Activated gamma-delta T cell treated with Interleukin-2 at 50 U/mL for 16 hours (primary cell): ENCODE measurements around the gene APOL3.
"Not testable (repeated sequence)": the region's sequence is repeated elsewhere in the genome, so short reads cannot be mapped to it uniquely, and the experiment has no call there.

Experiments used
- DNase-seq: peaks from one replicate; pipeline ENCODE4 v3.0.0-alpha.2; 2020

Gene APOL3

DNA sequence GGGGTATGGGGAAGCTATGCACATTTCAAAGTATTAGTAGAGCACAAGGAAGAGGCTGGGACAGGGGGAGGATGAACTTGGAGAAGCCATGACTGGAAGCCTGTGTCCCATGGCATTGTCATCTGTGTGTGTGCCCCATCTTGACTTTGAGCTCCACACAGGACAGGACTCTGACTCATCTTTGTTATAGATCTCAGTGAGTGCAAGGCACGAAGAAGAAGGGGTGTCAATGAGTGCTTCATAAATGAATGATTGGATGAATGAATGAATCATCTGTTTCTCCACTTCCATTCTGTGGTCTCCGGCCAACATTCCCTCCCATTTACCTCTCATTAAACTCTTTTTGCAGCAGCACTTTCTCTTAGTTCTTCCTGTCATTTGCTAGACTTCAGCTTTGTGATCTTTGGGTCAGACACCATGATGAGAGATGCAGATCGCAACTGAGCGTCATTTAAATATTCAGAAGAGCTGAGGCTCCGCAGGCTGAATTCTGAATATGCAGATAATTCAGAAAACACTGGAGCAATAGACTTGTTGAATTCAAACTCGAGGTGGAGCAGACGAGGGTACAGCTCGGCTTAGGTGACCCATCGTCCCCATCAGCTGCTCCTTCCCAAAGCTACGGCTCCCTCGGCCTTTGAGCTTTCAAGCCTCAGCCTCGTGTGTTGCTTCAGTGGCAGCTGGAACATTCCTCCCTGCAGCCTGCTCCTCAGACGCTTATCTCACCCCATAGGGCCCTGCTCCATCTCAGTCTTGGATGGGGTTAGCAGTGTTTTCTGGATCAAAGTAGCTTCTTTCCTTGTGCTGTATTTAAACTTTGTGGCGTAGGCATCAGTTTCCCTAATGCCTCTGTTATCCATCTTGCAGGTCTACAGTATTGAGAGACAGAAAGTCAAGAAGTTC, 30.8 kb downstream of the APOL3 start:
- DNase-seq, result no peak

DNA sequence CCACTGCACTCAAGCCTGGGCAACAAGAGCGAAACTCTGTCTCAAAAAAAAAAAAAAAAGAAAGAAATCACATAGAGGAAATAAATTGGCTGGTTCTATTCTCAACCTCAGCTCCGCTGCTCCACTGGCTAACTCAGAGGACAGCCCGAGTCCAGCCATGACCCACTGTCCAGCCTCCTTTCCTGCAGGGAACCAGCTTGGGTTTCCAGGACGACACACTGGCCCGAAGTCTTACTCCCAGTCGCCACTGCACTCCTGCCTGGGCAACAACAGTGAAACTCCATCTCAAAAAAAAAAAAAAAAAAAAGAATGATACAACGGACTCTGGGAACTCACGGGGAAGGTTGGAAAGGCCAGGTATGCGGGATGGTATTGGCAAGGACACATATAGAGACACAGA, 31.5 kb downstream of the APOL3 start:
- DNase-seq, result no peak

DNA sequence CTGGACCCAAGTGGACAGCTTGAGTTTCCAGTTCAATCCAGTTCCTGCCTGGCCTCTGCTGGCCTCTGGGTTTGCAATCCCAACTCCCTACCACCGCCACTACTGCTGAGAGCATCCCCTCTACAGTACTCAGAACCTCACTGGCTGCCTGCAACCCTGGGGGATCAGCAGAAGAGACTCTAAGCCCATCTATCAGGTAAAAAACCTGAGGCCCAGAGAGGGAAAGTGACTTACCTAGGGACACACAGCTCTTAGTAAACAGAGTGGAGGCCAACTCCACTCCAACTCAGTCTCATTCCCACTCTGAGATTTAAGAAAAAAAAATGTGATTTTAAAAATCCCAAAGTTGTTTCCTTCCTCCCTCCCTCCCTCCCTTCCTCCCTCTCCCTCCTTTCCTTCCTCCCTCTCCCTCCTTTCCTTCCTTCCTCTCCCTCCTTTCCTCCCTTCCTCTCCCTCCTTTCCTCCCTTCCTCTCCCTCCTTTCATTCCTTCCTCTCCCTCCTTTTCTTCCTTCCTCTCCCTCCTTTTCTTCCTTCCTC, 34.5 kb downstream of the APOL3 start:
- DNase-seq, result no peak

DNA sequence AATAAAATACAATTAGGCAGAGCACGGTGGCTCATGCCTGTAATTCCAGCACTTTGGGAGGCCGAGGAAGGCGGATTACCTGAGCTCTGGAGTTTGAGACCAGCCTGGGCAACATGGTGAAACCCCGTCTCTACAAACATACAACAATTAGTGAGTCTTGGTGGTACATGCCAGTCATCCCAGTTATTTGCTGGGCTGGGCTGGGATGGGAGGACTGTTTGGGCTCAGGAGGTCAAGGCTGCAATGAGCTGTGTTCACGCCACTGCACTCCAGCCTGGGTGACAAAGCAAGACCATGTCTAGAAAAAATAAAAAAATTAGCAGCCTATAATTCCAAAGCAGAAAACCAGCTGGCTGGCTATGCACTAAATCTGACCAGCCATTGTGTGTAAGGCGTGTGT, 35.1 kb downstream of the APOL3 start:
- no peak for DNase-seq

DNA sequence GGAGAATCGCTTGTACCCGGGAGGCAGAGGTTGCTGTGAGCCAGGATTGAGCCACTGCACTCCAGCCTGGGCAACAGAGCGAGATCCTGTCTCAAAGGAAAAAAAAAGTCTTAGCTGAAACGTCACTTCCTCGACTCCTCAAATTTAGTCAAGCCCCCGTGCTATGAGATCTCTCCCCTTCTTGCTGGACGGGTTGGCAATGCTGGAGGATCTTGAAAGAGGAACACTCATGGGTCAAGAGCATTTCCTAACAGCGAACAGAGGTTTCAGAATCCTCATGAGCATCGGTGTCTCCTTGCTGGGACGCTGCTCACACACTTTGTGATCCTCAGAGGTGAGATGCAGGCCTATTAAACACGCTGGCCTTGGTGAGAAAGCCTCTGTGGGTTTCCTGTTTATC, 35.9 kb downstream of the APOL3 start:
- no peak for DNase-seq

DNA sequence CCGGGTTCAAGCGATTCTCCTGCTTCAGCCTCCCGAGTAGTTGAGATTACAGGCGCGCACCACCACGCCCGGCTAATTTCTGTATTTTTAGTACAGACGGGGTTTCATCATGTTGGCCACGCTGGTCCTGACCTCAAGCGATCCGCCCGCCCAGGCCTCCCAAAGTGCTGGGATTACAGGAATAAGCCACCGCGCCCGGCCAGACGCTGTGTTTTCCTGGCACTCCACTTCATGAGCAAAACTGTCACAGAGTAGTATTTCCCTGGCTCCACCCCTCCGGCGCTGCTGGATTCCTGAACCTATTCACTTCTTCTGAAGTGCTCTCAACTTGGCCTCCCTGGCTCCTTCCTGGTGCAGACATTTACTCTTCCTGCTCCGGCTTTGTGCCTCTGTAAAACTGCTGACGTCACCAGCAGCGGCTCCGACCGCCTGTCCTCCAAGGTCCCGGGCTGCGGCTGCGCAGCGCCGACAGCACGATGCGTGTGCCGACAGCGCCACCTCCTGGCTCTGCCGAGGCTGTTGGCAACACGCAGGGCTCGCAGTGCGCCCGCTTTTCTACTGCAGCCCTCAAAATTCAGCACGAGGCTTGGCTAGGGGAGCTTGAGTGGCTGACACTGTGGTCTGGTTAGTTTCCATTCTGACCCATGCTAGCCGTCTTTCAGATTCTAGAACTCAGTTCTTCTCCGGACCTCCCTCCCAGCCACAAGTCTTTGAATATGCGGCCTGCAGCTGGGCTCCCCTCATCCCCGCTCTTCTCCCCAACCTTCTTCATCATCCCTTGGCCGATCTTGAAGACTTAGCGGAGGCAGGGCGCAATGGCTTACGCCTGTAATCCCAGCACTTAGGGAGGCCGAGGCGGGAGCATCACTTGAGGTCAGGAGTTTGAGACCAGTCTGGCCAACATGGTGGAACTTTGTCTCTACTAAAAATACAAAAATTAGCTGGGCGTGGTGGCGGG, 36.6 kb downstream of the APOL3 start:
- peak; percentile 90 for DNase-seq

DNA sequence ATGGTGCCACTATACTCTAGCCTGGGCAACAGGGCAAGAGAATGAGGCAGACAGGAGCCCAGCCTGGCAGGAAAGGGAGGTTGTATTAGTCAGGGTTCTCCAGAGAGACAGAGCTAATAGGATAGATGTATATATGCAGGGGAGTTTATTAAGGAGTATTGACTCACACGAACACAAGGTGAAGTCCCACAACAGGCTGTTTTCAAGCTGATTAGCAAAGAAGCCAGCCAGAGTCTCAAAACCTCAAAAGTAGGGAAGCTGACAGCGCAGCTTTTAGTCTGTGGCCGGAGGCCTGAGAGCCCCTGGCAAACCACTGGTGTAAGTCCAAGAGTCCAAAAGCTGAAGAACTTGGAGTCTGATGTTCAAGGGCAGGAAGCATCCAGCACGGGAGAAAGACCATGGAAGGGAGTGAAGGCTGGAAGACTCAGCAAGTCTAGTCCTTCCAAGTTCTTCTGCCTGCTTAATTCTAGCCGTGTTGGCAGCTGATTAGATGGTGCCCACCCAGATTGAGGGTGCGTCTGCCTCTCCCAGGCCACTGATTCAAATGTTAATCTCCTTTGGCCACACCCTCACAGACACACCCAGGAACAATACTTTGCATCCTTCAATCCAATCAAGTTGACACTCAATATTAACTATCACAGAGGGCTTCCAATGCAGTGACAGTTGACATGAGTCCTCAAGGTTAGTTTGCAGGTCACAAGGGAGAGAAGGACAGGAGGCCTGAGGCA, 39.8 kb downstream of the APOL3 start:
- DNase-seq, result not testable (repeated sequence)

DNA sequence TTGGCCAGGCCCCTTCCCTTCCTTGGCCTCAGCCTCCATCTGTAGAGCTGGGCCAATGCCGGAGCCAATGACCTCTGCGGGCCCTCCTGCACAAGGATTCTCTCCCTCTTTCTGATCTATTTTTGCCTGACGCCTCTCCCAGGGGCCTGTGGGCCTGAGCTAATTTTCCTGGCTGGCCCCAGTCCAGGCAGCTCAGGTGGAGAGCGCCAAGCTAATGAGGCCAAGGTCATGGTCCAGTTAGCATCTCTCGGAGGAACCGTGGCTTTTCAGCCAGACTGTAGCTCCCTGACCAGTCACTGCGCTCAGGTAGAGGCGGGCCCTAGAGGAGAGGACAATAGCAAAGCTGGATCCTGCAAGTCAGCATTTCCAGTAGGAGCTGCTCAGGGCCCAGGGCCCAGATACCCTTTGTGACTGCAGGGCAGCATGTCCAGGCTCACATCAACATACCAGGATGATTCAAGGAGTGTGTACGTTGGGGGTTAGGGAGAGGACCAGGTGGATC, 43.5 kb downstream of the APOL3 start:
- no peak for DNase-seq

DNA sequence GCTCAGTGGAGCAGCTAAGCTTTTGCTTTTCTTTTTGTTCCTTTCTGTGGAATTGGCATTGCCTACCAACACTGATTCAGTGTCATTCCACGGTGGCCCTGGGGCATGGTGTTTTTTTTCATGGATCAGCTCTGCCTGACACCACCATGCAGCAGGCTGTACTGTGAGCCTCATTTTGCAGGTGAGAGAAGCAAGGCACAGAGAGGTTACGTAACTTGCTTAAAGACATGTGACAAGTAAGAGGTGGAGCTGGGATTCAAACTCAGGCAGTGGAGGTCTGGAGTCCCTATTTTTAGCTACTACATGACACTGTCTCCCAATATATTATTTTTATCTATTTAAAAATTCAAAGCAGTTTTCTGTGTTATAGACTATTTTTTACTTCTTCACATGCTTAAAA, 44.4 kb downstream of the APOL3 start:
- no peak for DNase-seq

DNA sequence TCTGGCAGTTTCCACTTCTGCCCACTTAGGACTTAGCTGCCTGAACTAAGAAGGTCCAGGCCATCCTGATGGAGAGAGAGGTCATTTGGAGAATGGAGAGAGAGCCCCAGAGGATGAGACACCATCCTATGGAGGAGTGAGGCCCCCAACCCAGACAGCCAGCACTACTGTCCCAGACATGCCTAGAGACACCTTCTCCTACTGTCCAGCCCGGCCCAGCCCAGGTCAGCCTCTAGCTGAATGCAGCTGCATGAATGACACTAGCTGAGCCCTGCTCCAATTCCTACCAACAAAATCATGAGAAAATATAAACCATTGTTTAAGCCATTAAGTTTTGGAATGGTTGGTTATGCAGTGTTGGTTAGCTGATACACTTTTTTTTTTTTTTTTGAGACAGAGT, 47.4 kb downstream of the APOL3 start:
- DNase-seq, result no peak

DNA sequence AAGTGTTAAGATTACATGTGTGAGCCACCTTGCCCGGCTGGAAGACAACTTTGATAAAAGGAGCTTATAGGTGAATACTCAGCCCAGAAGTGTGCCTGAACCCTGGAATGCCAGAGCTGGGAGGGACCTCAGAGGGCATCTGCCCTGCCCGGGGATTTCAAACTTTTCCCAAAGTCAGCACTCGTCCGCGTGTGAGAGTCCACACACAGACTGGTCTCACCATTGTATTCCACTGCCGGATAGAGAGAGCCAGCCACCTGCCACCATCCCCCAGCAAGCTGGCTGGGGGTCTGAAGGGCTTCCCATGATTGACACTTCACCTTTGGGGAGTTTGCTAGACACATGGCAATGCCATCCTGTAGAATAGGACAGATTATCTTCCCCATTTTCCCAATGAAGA, 49.2 kb downstream of the APOL3 start:
- no peak for DNase-seq

DNA sequence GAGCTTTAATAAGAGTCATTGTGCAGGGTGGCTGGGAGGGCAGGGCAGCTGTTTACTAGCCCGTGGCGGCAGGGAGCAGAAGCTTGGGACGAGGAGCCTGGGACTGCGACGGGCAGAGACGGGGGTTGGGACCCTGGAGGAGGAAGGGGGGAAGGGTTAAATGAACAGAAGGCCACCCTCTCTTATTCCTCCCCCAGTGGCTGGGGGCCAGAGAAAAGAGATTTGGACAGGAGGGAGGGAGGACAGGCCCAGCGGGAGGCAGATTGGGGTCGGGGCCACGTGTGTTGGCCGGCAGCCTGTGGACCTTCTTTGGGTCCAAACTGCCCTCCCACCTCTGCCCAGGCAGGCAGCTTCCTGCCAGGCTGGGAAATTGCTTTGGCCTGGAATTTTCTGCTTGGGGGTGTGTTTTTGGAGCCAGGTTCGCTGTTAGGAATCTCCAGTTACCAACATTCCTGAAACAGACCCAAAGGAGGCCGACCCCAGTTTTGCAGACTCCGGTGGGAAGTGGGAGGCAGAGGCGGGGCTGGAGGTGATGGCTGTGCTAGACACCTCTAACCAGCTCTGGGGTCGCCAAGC, 50.2 kb downstream of the APOL3 start:
- no peak for DNase-seq

DNA sequence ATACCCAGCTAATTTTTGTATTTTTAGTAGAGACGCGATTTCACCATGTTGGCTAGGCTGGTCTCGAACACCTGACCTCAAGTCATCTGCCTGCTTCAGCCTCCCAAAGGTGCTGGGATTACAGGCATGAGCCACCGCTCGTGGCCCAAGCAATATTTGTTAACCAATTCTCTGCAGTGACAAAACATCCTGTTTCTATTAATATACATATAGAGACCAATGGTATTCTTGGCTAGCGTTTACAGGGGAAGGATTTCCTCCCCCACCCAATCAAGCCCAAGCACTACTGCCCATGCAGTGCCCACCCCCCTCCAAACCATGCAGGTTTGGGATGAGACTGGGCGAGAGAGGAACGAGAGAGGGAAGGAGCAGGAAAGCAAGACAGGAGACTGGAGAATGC, 53.1 kb downstream of the APOL3 start:
- no peak for DNase-seq

DNA sequence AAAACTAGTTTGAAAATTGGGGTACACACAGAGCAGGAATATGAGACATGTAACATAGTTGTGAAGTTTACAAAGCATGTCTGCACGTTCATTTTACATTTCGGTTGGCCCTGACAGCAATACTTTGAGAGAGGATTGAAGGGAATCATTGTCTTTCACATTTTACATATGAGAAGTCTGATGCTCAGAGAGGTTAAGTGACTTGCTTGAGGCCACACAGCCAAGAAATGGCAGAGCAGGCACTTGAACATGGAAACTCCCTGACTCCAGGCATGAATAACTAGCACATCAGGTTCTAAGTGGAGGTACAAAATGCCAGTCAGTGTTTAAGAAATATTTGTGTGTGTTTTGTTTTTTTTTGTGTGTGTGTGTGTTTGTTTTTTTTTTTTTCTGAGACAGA, 53.6 kb downstream of the APOL3 start:
- DNase-seq, result no peak

DNA sequence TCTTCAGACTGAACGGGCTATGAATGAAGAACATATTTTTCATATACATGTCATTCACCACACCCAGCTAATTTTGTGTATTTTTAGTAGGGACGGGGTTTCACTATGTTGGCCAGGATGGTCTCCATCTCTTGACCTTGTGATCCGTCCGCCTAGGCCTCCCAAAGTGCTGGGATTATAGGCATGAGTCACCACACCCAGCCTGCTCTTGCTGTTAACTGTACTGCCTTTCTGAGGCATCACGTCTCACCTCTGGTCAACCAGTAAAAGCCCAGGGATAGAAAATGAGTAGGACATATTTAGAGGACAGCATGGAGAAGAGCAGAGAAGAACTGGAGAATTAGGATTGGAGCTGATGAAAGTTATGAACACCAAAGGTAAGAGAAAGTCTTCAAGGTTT, 55.6 kb downstream of the APOL3 start:
- no peak for DNase-seq

DNA sequence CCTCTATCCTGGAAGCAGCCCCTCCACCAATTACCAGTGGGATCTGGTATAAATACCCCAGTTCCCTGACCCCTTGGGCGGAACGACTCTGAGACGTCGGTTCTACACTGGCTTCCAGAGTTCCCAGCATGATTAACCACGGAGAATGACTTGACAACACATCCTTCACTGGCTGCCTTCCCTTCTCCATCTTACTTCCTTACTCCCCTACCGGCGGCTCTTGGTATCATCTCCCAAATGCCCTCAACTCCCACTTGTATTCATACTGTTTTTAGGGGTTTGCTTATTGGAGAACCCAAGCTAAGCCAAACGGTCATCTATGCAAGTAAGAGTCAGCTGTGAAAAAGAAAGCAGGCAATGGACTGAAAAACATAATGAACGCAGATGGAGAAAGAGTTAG, 56.1 kb downstream of the APOL3 start:
- no peak for DNase-seq

DNA sequence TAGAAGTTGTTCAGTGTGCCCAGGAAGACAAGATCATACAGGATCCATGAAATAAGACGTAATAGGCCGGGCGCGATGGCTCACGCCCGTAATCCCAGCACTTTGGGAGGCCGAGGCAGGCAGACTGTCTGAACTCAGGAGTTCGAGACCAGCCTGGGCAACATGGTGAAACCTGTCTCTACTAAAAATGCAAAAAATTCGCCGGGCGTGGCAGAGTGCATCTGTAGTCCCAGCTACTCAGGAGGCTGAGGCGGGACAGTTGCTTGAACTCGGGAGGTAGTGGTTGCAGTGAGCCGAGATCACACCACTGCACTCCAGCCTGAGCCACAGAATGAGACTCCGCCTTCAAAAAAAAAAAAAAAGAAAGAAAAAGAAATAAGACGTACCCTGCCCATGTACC, 56.7 kb downstream of the APOL3 start:
- no peak for DNase-seq

DNA sequence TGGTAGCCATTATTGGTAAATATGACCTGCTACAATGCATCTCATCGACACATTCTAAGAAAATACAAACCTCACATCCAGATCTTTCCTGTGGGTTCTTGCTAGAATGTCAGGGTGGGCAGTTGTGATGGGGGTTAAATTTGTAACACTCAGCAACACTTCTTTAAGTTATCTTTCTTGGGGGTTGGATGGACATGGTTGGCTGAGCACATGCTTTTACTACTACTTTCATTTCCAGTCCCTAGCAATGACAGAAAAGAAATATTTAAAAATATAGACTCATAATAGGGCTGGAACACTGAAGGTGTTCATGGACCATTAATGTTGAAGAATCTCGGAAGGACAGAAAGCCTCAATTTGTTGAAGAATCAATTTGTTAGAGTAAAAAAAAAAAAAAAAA, 57.6 kb downstream of the APOL3 start:
- DNase-seq, result no peak

DNA sequence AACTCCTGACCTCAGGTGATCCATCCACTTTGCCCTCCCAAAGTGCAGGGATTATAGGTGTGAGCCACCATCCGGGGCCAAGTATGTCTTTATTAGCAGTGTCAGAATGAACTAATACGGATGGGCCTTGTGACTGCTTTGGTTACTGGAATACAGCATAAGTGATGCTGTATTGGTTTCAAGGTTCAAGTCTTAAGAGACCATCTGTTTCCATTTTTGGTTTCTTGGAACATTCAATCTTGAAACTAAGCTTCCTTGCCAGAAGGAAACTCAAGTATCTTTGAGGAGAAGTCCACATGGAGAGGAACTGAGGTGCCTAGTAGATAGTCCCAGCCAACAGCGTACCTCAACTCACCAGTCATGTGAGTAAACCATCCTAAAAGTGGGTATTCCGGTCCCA, 58.8 kb downstream of the APOL3 start:
- no peak for DNase-seq

DNA sequence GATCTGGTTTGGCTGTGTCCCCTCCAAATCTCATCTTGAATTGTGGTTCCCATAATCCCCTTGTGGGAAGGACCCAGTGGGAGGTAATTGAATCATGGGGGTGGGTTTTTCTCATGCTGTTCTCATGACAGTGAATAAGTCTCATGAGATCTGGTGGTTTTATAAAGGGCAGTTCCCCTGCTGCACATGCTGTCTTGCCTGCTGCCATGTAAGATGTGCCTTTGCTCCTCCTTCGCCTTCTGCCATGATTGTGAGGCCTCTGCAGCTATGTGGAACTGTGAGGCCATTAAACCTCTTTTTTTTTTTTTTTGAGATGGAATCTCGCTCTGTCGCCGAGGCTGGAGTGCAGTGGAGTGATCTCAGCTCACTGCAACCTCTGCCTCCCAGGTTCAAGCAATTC, 59.6 kb downstream of the APOL3 start:
- not testable (repeated sequence) for DNase-seq

DNA sequence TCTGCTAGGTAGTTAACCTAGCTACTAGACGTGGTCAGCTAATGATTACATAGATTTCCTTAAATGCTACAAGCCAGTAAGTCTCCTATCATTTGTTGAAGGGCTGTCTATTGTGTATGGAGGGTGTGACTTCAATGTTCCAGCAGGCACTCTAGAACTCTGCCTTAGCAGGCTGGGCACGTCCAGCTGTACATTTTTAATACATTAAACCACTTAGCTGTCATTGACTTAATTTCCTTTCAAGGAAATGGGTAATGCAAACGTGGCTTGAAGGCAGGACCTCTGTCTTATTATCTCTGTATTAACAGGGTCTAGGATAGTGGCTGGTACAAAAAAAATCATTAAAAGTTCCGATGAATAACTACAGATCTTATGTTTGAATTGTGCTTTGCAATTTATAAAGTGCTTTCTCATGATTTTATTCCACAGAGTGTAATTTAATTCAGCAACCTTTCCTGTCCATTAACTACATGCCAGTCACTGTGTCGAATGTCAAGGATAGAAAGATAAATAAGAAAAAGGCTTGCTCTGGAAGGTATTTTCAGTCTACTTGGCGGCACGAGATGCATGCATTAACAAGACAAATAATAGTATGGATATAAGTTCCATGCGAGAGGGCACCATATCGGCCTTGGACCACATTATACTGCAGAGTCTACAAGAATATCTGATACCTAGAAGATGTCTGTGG, 60.3 kb downstream of the APOL3 start:
- DNase-seq, result no peak

DNA sequence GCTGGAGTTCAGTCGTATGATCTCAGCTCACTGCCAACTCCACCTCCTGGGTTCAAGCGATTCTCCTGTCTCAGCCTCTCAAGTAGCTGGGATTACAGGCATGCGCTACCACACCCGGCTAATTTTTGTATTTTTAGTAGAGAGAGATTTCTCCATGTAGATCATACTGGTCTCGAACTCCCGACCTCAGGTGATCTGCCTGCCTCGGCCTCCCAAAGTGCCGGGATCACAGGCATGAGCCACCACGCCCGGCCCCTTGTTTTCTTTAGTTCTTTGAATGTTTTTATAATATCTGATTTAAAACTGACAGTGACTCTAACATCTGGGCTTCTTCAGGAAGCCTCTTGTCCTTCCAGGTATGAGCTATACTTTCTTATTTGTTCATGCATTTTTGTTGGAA, 61.0 kb downstream of the APOL3 start:
- DNase-seq, result not testable (repeated sequence)
